Skeletal muscle tissue (tissue), 4 donors: ENCODE results near the gene MATN1. TPM values are rescaled to one million over a fixed set of nuclear protein-coding genes. Genes with fewer than 3 reads are reported as not detected.
"Not testable (repeated sequence)": the region's sequence is repeated elsewhere in the genome, so short reads cannot be mapped to it uniquely, and the experiment has no call there.

Experiments used
- H3K27ac ChIP-seq: one replicate; pipeline ENCODE4 v1.7.0; 2013; ENCODE audit warnings: mild to moderate bottlenecking, low read depth, low read length, inconsistent platforms
- H3K27me3 ChIP-seq, 3 donors: one replicate each; pipeline ENCODE4 v1.7.0; 2013; ENCODE audit warnings: low read length in 3 of 3; ENCODE audit not compliant: control insufficient read depth in 3 of 3, insufficient read depth in 3 of 3
- H3K36me3 ChIP-seq, 3 donors: one replicate each; pipeline ENCODE4 v1.7.0; 2013; ENCODE audit warnings: low read length in 3 of 3; ENCODE audit not compliant: control insufficient read depth in 3 of 3, insufficient read depth in 3 of 3
- H3K4me1 ChIP-seq, 3 donors: one replicate each; pipeline ENCODE4 v1.7.0; 2013; ENCODE audit warnings: low read length in 3 of 3, mild to moderate bottlenecking in 3 of 3; ENCODE audit not compliant: control insufficient read depth in 3 of 3, insufficient read depth in 3 of 3
- H3K4me3 ChIP-seq, 3 donors: one replicate each; pipeline ENCODE4 v1.7.0; 2013; ENCODE audit warnings: low read length in 3 of 3
- H3K9ac ChIP-seq, 3 donors: one replicate each; pipeline ENCODE4 v1.7.0; 2013; ENCODE audit warnings: low read length in 3 of 3, mild to moderate bottlenecking in 3 of 3, moderate library complexity in 2 of 3, low read depth in 1 of 3
- H3K9me3 ChIP-seq, 3 donors: one replicate each; pipeline ENCODE4 v1.7.0; 2013; ENCODE audit warnings: low read length in 3 of 3; ENCODE audit not compliant: control insufficient read depth in 3 of 3
- total RNA-seq: library from RNA; depleted of rRNA; stranded (reverse); fragments of >200 nt; gene quantifications from one replicate; pipeline ENCODE4 v1.2.3, GENCODE V29; 2014
- donor health status: Osteomylitis.

The MATN1 gene
- total RNA-seq, 1 donor from 2014 or later = 1.6 TPM

DNA sequence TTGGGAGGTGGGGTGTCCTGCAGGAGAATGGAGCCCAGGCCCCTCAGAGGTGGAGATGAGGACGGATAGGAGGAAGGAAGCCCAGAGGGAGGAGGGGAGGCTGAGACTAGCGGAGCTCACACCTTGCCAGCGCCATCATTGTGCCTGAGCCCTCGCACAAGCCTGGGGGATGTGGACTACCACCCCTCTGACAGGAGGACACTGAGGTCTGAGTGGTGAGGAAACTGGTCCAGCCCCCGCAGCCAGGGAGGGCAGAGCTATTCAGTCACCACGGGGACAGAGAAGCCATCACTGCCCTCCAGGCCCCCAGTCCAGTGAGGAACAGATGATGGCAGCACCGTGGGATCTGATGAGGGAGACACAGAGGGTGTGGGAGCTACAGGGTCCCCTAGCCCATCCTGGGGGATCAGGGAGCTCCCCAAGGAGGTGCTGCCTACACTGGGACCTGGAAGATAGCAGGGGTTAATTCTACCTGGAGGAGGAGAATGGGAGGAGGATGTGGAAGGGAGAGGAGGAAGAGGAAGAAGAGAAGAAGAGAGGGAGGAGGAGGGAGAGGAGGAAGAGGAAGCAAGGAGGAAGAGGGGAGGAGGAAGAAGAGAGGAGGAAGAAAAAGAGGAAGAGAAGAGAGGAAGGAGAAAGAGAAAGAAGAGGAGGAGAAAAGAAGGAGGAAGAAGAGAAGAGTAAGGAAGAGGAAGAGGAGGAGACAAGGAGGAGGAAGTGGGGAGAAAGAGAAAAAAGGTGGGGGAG lies 31.0 kb downstream of the MATN1 start:
- H3K9ac ChIP-seq = no peak overlapping the region
- H3K36me3 ChIP-seq = no peaks in the 10 kb centered on the region
- H3K4me1 ChIP-seq = peaks cover 0 to 5% (median 2%) of the 10 kb centered on the region in 3 donors
- H3K9me3 ChIP-seq = no peaks in the 10 kb centered on the region
- H3K27me3 ChIP-seq = peaks cover 6 to 24% (median 12%) of the 10 kb centered on the region in 3 donors
- no peak overlapping the region for H3K27ac ChIP-seq
- no peak overlapping the region for H3K4me3 ChIP-seq

DNA sequence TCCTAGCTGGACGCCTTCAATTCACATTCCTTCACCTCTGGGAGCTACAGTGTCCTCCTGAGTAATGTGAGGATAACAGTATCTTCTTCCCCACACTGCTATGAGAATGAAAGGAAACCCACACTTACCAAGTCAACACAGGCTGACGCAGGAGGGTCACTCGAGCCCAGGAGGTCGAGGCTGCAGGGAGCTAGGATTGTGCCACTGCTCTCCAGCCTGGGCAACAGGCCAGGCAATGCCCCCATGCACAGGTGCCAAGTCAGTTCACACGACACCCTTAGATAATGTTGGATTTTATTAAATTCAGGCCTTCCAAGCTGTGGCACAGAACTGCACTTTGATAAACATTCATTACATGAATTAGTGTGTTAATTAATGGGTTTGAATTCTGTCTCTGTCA lies 31.9 kb downstream of the MATN1 start:
- Histone ChIP-seq H3K4me3 (no peak overlapping the region), H3K36me3 (no peaks in the 10 kb centered on the region), H3K9me3 (no peaks in the 10 kb centered on the region), H3K9ac (no peak overlapping the region), H3K27ac (no peak overlapping the region), H3K27me3 (peaks cover 12 to 26% (median 15%) of the 10 kb centered on the region in 3 donors), H3K4me1 (peaks cover 0 to 5% (median 0%) of the 10 kb centered on the region in 3 donors)

DNA sequence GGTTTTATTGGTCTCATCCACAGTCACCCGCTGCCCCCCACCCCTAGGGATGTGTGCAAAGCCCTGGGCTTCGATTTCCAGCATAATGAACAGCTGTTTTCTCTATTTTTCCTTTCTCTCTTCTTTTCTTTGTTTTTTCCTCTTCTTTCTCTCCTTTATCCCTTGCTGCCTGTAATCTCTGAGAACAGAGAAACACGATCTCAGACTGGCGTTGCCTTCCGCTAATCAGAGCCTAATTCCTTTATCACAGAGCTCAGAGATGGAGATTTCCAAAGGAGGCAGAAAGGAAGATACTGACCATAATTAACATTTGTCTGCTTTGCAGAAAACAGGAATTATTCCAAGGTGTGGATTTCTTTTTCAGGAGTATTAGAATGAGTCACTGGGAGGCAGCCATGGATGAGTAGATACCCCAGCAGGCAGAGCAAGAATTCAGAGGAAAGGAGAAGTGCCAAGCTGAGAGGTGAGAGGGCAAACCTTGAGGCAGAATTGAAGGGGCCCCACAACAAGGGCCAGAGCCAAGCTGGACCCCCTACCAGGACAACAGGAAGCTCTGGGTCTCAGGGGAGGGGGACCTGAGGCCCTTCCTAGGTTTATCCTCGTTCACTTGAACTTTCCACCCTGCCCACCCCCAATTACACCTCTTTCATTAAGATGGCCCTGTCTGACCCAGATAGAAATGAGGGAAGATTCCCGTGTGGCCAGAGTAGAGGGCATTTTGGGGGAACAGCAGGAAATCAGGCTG lies 33.3 kb downstream of the MATN1 start:
- no peaks in the 10 kb centered on the region for H3K4me1 ChIP-seq
- no peaks in the 10 kb centered on the region for H3K9me3 ChIP-seq
- H3K36me3 ChIP-seq = no peaks in the 10 kb centered on the region
- no peak overlapping the region for H3K27ac ChIP-seq
- H3K27me3 ChIP-seq = peaks cover 24 to 34% (median 27%) of the 10 kb centered on the region in 3 donors
- no peak overlapping the region for H3K4me3 ChIP-seq
- H3K9ac ChIP-seq = no peak overlapping the region

DNA sequence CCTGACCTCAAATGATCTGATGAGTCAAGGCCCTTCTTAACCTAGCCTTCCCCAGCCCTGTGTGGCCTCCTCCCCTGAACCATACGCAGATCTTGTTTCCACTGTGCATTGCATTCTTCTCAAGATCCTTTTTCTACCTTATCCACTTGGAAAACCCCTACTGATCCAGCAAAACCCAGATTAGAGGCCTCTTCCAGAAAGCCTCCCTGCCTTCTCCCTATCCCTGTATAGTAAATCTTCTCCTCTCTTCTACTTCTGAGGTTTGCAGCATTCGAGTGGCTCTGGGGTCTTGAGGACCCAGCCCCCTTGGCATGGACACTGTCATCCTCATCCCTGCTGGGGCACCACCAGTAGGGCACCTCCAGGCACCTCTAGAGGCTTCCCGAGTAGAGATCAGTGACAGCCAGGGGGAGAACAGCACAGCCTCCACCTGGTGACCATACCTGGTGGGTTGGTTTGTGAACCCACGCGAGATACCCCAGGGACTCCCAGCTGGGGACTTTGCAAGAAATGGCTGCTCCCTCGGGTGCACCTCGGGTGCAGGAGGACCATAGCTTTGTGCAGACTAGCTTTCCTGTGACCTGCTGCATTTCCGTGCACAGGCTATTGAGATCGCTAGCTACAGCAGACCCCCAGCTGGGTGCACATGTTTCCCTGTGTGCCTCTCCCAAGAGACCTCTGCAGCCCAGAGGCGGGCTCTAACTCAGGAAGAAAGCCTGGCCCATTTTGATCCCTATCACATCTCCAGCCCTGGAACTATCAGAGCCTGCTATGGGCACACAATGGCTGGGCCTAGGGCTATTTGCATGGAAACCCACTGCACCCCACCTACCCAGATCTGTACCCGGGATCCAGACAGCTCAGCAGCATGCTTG lies 34.2 kb downstream of the MATN1 start:
- H3K27ac ChIP-seq = no peak overlapping the region
- no peaks in the 10 kb centered on the region for H3K36me3 ChIP-seq
- H3K9me3 ChIP-seq = no peaks in the 10 kb centered on the region
- H3K9ac ChIP-seq = no peak overlapping the region
- H3K4me1 ChIP-seq = no peaks in the 10 kb centered on the region
- H3K27me3 ChIP-seq = peaks cover 33 to 43% (median 36%) of the 10 kb centered on the region in 3 donors
- H3K4me3 ChIP-seq = no peak overlapping the region

DNA sequence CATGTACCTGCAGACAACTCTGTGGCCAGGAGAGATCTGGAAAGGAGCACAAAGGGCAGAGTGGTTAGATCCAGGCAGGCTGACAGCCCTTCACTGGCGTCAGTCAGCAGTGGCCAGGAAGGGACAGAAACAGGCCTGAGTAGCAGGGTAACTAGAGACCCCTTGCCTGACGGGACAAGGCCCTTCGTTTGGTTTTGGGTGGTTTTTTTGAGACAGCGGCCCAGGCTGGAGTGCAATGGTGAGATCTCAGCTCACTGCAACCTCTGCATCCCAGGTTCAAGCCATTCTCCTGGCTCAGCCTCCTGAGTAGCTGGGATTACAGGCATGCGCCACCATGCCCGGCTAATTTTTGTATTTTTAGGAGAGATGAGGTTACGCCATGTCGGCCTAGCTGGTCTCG lies 34.9 kb downstream of the MATN1 start:
- H3K4me3 ChIP-seq, H3K4me1 ChIP-seq, H3K9me3 ChIP-seq, H3K36me3 ChIP-seq, H3K9ac ChIP-seq, H3K27ac ChIP-seq: not testable (repeated sequence)
- peaks cover 40 to 49% (median 41%) of the 10 kb centered on the region in 3 donors for H3K27me3 ChIP-seq

DNA sequence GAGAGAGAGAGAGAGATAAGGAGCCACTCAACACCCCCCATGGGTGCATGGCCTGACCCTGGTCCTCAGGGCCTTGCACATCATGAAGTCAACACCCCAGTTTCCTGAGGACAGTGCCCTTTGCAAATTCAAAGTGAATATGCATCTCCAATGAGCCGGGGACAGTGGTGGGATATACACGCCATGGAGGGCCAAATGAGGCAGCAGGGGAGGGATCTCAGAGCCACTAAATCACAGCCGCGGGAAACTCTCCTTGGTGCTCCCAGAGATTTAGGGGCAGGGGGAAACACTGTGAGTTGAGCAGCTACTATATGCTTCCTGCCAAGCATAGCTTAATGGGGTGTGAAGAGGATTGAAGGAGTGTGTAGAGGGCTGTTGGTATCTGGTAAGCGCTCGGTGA lies 35.5 kb downstream of the MATN1 start:
- H3K27me3 ChIP-seq = peaks cover 43 to 48% (median 45%) of the 10 kb centered on the region in 3 donors
- no peak overlapping the region for H3K4me3 ChIP-seq
- H3K27ac ChIP-seq = no peak overlapping the region
- no peaks in the 10 kb centered on the region for H3K4me1 ChIP-seq
- no peaks in the 10 kb centered on the region for H3K9me3 ChIP-seq
- H3K9ac ChIP-seq = no peak overlapping the region
- no peaks in the 10 kb centered on the region for H3K36me3 ChIP-seq

DNA sequence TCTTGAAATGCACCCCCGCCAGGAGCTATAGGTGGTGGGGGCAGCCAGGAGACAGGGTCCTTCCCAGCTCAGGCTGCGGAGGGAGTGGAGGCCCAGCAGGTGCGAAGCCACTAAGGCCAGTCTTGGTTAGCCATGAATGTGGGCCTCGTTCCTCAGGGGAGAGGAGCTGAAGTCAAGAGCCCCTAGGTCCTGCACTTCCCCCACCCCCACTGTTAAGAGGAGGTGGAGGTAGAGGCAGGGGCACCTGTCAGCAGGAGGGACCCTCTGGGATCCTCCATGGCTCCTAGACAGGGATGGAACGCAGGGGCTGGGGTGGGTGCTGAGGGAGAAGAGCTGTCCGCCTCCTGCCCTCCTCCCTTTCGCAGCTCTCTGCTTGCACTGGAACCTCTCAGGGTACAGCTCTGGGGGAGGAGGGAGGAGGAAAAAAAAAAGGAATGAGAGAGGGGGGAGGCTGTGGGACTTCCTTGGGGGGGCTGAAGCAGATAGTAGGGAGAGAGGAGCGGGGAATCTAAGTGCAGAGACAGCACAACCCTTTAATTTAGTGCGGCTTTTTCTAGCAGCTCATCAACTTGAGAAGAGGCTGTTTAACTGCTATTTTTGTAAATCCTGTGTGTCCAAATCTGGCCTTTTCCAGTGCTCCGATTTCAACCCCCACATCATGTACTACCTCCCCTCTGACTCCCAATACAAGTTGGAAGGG lies 37.0 kb downstream of the MATN1 start:
- H3K9ac ChIP-seq = no peak overlapping the region
- no peaks in the 10 kb centered on the region for H3K4me1 ChIP-seq
- H3K27ac ChIP-seq = no peak overlapping the region
- no peaks in the 10 kb centered on the region for H3K9me3 ChIP-seq
- H3K36me3 ChIP-seq = no peaks in the 10 kb centered on the region
- H3K4me3 ChIP-seq = no peak overlapping the region
- H3K27me3 ChIP-seq = peaks cover 44 to 45% (median 44%) of the 10 kb centered on the region in 3 donors

DNA sequence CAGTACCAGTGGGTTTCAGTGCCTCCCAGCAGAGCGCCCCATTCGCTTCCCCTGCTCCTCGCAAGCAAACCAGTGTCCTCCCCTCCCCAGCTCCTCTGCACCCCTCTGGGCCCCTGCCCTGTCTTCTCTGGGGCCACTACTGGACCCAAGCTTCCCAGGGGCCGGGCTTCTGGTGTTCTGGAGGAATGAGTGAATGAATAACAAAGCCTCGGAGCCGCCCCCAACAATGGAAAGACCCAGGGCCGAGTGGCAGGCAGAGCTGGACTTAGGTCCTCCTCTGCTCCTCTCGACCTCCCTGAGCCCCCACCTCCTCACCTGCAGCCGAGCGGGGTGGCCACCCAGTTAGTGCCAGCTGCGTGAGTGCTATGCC lies 37.6 kb downstream of the MATN1 start:
- Histone ChIP-seq H3K9me3 (no peaks in the 10 kb centered on the region), H3K9ac (no peak overlapping the region), H3K4me3 (no peak overlapping the region), H3K27me3 (peaks cover 41 to 44% (median 44%) of the 10 kb centered on the region in 3 donors), H3K36me3 (no peaks in the 10 kb centered on the region), H3K4me1 (no peaks in the 10 kb centered on the region), H3K27ac (no peak overlapping the region)

DNA sequence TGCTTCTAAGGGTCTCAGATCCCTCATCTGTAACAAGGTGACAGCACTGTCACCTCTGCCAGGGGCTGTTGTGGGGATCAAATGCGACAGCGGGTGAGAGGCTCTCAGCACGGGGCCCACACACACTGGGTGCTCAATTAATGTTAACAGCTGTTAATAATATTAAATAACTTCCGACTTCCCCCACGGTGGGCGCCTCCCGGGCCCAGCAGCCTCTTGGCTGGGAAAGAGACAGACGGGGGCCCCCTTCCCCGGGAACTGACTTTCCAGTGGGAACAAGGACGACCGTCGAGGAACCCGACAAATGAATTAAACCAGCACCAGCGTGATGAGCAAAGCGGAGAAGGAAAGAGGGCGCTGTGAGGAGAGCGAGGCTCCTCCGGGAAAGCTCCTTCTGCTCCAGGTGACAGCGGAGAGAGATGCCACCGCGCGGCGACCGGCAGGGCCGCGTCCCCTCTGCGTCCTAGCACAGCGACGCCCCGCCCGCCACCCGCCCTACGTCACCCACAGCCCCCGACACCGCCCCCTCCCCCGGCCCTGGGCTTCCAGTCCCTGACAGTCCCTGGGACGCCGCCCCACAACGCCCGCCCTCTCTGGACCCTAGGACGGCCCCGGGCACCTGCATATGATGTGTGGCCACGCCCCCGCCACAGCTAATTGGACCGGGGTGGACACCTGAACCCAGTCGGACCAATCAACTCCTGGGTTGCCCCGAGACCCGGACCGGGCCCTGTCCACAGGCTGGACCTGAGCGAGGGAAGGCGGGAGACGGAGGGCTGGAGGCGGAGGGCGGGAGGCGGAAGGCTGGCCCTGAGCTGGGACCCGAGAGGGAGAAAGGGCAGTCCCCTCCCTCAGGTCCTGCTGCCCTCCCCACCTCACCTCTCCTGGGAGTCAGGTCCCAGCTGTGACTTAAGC lies 38.2 kb downstream of the MATN1 start:
- H3K36me3 ChIP-seq = no peaks in the 10 kb centered on the region
- no peak overlapping the region for H3K9ac ChIP-seq
- H3K9me3 ChIP-seq = no peaks in the 10 kb centered on the region
- peaks cover 44 to 46% (median 44%) of the 10 kb centered on the region in 3 donors for H3K27me3 ChIP-seq
- H3K4me1 ChIP-seq = no peaks in the 10 kb centered on the region
- H3K4me3 ChIP-seq = no peak overlapping the region
- H3K27ac ChIP-seq = no peak overlapping the region
